Measurements from ENCODE around the gene FAM193A. TPM values are rescaled to one million over a fixed set of nuclear protein-coding genes. Genes with fewer than 3 reads are reported as not detected.

FAM193A gene
- polyA plus RNA-seq, 1 donor (not counting 4 experiments of a cell fraction or from before 2014, with no cell fraction given): 3.6 TPM

GRCh38 chr4:2729533-2729875 is 193.1 kb downstream of the FAM193A start:
- Histone ChIP-seq H3K9ac (ENCODE audit: control insufficient read depth, extremely low read depth, insufficient read depth, low read length) (no peak overlapping the region), H3K79me2 (ENCODE audit: control insufficient read depth, insufficient read depth, low read length) (no peaks in the 10 kb centered on the region), H3K27ac (ENCODE audit: control insufficient read depth, insufficient read depth, low read length) (no peak overlapping the region), H4K20me1 (ENCODE audit: control insufficient read depth, extremely low read depth, insufficient read depth, low read length) (no peaks in the 10 kb centered on the region), H3K36me3 (ENCODE audit: control insufficient read depth in 2 of 2, extremely low read depth in 1 of 2, insufficient read depth in 2 of 2, low read length in 2 of 2) (peaks cover 10 to 17% of the 10 kb centered on the region in 2 experiments), H3K4me3 (ENCODE audit: control insufficient read depth in 2 of 3, extremely low read depth in 1 of 3, insufficient read depth in 2 of 3, low read depth in 1 of 3, low read length in 3 of 3) (no peak overlapping the region), H3K9me3 (ENCODE audit: control insufficient read depth, low read depth, low read length) (no peaks in the 10 kb centered on the region), H3K27me3 (ENCODE audit: control insufficient read depth, extremely low read depth, insufficient read depth, low read length) (no peaks in the 10 kb centered on the region), H3K4me1 (ENCODE audit: control insufficient read depth, extremely low read depth, insufficient read depth, low read length) (peaks cover 2% of the 10 kb centered on the region), H3K9me1 (ENCODE audit: control insufficient read depth, extremely low read depth, insufficient read depth, low read length) (peaks cover 2% of the 10 kb centered on the region), H2AFZ (ENCODE audit: control insufficient read depth, low read length) (no peak overlapping the region), H3K4me2 (ENCODE audit: control insufficient read depth, extremely low read depth, insufficient read depth, low read depth, low read length) (no peak overlapping the region)
- dilution Hi-C loops (cut with MboI; ENCODE audit: extremely low pct_ligation_motif_present, low sequenced_read_pairs): no loop called here
- TF ChIP-seq CTCF (optimal IDR thresholded peaks at IDR 0.05 in 1 of 3, IDR thresholded peaks at IDR 0.05 in 1 of 3, conservative IDR thresholded peaks at IDR 0.05 in 1 of 3; ENCODE audit: extremely low read depth in 1 of 3, insufficient read depth in 2 of 3, low read length in 3 of 3) (no peak), EZH2 (IDR thresholded peaks at IDR 0.05; ENCODE audit: low read length) (no peak)
- FAIRE-seq: no peak
- DNase-seq (ENCODE audit: low read depth, low spot score): no peak

- H2AFZ ChIP-seq (ENCODE audit: control insufficient read depth, low read length): no peak overlapping the region
- TF ChIP-seq EZH2 (IDR thresholded peaks at IDR 0.05; ENCODE audit: low read length) (no peak), CTCF (optimal IDR thresholded peaks at IDR 0.05 in 1 of 3, IDR thresholded peaks at IDR 0.05 in 1 of 3, conservative IDR thresholded peaks at IDR 0.05 in 1 of 3; ENCODE audit: extremely low read depth in 1 of 3, insufficient read depth in 2 of 3, low read length in 3 of 3) (no peak)
- peaks cover 3% of the 10 kb centered on the region for H3K4me1 ChIP-seq (ENCODE audit: control insufficient read depth, extremely low read depth, insufficient read depth, low read length)
- no peak overlapping the region for H3K9ac ChIP-seq (ENCODE audit: control insufficient read depth, extremely low read depth, insufficient read depth, low read length)
- DNase-seq (ENCODE audit: low read depth, low spot score) (no peak), FAIRE-seq (no peak)
- peaks cover 3% of the 10 kb centered on the region for H3K9me1 ChIP-seq (ENCODE audit: control insufficient read depth, extremely low read depth, insufficient read depth, low read length)
- H3K9me3 ChIP-seq (ENCODE audit: control insufficient read depth, low read depth, low read length): no peaks in the 10 kb centered on the region
- H3K27me3 ChIP-seq (ENCODE audit: control insufficient read depth, extremely low read depth, insufficient read depth, low read length): no peaks in the 10 kb centered on the region
- peaks cover 6 to 17% of the 10 kb centered on the region in 2 experiments for H3K36me3 ChIP-seq (ENCODE audit: control insufficient read depth in 2 of 2, extremely low read depth in 1 of 2, insufficient read depth in 2 of 2, low read length in 2 of 2)
- dilution Hi-C loops (cut with MboI; ENCODE audit: extremely low pct_ligation_motif_present, low sequenced_read_pairs): no loop called here
- no peaks in the 10 kb centered on the region for H4K20me1 ChIP-seq (ENCODE audit: control insufficient read depth, extremely low read depth, insufficient read depth, low read length)
- H3K79me2 ChIP-seq (ENCODE audit: control insufficient read depth, insufficient read depth, low read length): no peaks in the 10 kb centered on the region
- no peak overlapping the region for H3K4me3 ChIP-seq (ENCODE audit: control insufficient read depth in 2 of 3, extremely low read depth in 1 of 3, insufficient read depth in 2 of 3, low read depth in 1 of 3, low read length in 3 of 3)
- no peak overlapping the region for H3K4me2 ChIP-seq (ENCODE audit: control insufficient read depth, extremely low read depth, insufficient read depth, low read depth, low read length)
- no peak overlapping the region for H3K27ac ChIP-seq (ENCODE audit: control insufficient read depth, insufficient read depth, low read length)
Measured at GRCh38 chr4:2731907-2732317, 195.5 kb downstream of the FAM193A start.
